ENCODE measurements around the gene PHF24. TPM values are rescaled to one million over a fixed set of nuclear protein-coding genes. Genes with fewer than 3 reads are reported as not detected.
"Not testable (repeated sequence)": the region's sequence is repeated elsewhere in the genome, so short reads cannot be mapped to it uniquely, and the experiment has no call there.

Gene PHF24
- total RNA-seq, 3 donors from 2014 or later (not counting 1 experiment from before 2014, with no cell fraction given) = not detected

GRCh38 chr9:34929506-34930102 lies 28.5 kb upstream of the PHF24 start:
- H3K27ac Mint-ChIP-seq = no peak overlapping the region
- intact Hi-C loops (cut with micrococcal nuclease) = no loop called here
- Histone ChIP-seq H3K4me1 (ENCODE audit: control insufficient read depth, insufficient read depth, low read length) (no peaks in the 10 kb centered on the region), H3K36me3 (ENCODE audit: control insufficient read depth, insufficient read depth, low read length) (no peaks in the 10 kb centered on the region), H3K9me3 (ENCODE audit: control insufficient read depth, insufficient read depth, low read length) (peaks cover 7% of the 10 kb centered on the region), H3K4me3 (ENCODE audit: low read length) (no peak overlapping the region), H3K27ac (ENCODE audit: low read length) (no peak overlapping the region), H3K27me3 (ENCODE audit: control insufficient read depth, insufficient read depth, low read length) (peaks cover 4% of the 10 kb centered on the region)
- ATAC-seq (peak in 2 of 3 donors; percentile 47 to 57), DNase-seq (peak in 1 of 2 donors; percentile 49)
- H3K9me3 Mint-ChIP-seq = peaks cover 8 to 9% of the 10 kb centered on the region in 2 donors
- 34% methylated on average over 7 of the region's 7 CpGs for WGBS (ENCODE audit: insufficient coverage)
- H3K36me3 Mint-ChIP-seq = peaks cover 13% of the 10 kb centered on the region
- H3K4me1 Mint-ChIP-seq = no peaks in the 10 kb centered on the region
- H3K27me3 Mint-ChIP-seq (ENCODE audit: low read depth in 2 of 2) = peaks cover 29 to 45% of the 10 kb centered on the region in 2 donors
- TF ChIP-seq, protein P1, sequence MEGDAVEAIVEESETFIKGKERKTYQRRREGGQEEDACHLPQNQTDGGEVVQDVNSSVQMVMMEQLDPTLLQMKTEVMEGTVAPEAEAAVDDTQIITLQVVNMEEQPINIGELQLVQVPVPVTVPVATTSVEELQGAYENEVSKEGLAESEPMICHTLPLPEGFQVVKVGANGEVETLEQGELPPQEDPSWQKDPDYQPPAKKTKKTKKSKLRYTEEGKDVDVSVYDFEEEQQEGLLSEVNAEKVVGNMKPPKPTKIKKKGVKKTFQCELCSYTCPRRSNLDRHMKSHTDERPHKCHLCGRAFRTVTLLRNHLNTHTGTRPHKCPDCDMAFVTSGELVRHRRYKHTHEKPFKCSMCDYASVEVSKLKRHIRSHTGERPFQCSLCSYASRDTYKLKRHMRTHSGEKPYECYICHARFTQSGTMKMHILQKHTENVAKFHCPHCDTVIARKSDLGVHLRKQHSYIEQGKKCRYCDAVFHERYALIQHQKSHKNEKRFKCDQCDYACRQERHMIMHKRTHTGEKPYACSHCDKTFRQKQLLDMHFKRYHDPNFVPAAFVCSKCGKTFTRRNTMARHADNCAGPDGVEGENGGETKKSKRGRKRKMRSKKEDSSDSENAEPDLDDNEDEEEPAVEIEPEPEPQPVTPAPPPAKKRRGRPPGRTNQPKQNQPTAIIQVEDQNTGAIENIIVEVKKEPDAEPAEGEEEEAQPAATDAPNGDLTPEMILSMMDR (IDR thresholded peaks at IDR 0.05) = no peak
- H3K4me3 Mint-ChIP-seq = no peak overlapping the region

GRCh38 chr9:34939989-34940388 lies 18.1 kb upstream of the PHF24 start:
- intact Hi-C loops (cut with micrococcal nuclease); H3K4me1 Mint-ChIP-seq; H3K27ac ChIP-seq (ENCODE audit: low read length); H3K9me3 Mint-ChIP-seq; H3K27ac Mint-ChIP-seq; ATAC-seq; H3K4me3 Mint-ChIP-seq; H3K36me3 ChIP-seq (ENCODE audit: control insufficient read depth, insufficient read depth, low read length); H3K27me3 ChIP-seq (ENCODE audit: control insufficient read depth, insufficient read depth, low read length); H3K36me3 Mint-ChIP-seq; H3K4me1 ChIP-seq (ENCODE audit: control insufficient read depth, insufficient read depth, low read length); H3K9me3 ChIP-seq (ENCODE audit: control insufficient read depth, insufficient read depth, low read length); DNase-seq; H3K4me3 ChIP-seq (ENCODE audit: low read length): not testable (repeated sequence)
- peaks cover 19 to 24% of the 10 kb centered on the region in 2 donors for H3K27me3 Mint-ChIP-seq (ENCODE audit: low read depth in 2 of 2)

DNA sequence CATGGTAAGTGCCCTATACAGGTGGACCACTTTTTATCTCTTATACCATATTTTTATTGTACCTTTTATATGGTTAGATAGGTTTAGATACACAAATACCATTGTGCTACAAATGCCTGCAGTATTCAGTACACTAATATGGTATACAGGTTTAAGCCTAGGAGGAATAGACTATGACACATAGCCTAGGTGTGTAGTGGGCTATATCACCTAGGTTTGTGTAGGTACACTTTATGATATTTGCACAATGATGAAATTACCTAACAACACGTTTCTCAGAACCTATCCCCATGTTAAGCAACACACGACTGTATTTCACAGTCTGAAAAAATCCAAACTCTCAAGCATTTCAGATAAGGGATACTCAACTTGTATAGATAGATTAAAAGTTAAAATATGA lies 9.6 kb upstream of the PHF24 start:
- Mint-ChIP-seq H3K4me3 (no peak overlapping the region), H3K9me3 (no peaks in the 10 kb centered on the region), H3K36me3 (no peaks in the 10 kb centered on the region), H3K27me3 (ENCODE audit: low read depth in 2 of 2) (peaks cover 22 to 47% of the 10 kb centered on the region in 2 donors), H3K4me1 (no peaks in the 10 kb centered on the region), H3K27ac (no peak overlapping the region)
- no peak overlapping the region for H3K4me3 ChIP-seq (ENCODE audit: low read length)
- H3K9me3 ChIP-seq (ENCODE audit: control insufficient read depth, insufficient read depth, low read length) = no peaks in the 10 kb centered on the region
- H3K27ac ChIP-seq (ENCODE audit: low read length) = no peak overlapping the region
- H3K4me1 ChIP-seq (ENCODE audit: control insufficient read depth, insufficient read depth, low read length) = no peaks in the 10 kb centered on the region
- ATAC-seq (no peak), DNase-seq (no peak)
- peaks cover 6% of the 10 kb centered on the region for H3K27me3 ChIP-seq (ENCODE audit: control insufficient read depth, insufficient read depth, low read length)
- 100% methylated on average over 1 of the region's 2 CpGs for WGBS (ENCODE audit: insufficient coverage)
- no peaks in the 10 kb centered on the region for H3K36me3 ChIP-seq (ENCODE audit: control insufficient read depth, insufficient read depth, low read length)
- TF ChIP-seq, protein P1 (IDR thresholded peaks at IDR 0.05) = no peak
- intact Hi-C loops (cut with micrococcal nuclease) = no loop called here

DNA sequence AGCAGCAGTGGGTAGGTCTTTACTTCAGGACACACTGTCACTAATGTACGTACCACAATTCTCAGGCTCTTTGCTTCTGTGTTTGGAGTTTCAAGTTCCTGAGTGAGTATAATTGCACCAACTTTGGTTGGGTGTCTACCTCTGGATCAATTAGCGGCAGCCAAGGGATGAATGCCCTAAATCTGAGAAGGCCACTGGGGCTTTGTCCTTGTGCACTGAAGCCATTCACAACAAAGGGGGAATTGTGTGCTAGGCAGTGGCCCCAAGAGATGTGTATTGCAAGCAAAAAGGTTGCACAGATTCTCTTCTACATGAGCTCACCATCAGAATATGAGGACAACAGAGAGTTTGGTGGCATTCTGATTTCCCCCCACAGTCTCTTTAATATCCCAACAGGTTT lies 3.9 kb upstream of the PHF24 start:
- no peak for ATAC-seq
- TF ChIP-seq, protein P1 (IDR thresholded peaks at IDR 0.05) = no peak
- no peaks in the 10 kb centered on the region for H3K9me3 ChIP-seq (ENCODE audit: control insufficient read depth, insufficient read depth, low read length)
- 95% methylated on average over 2 of the region's 2 CpGs for WGBS (ENCODE audit: insufficient coverage)
- no peak overlapping the region for H3K27ac Mint-ChIP-seq
- H3K36me3 Mint-ChIP-seq = no peaks in the 10 kb centered on the region
- peaks cover 28% of the 10 kb centered on the region for H3K27me3 ChIP-seq (ENCODE audit: control insufficient read depth, insufficient read depth, low read length)
- H3K36me3 ChIP-seq (ENCODE audit: control insufficient read depth, insufficient read depth, low read length) = no peaks in the 10 kb centered on the region
- no peaks in the 10 kb centered on the region for H3K9me3 Mint-ChIP-seq
- no peak for DNase-seq
- H3K27me3 Mint-ChIP-seq (ENCODE audit: low read depth in 2 of 2) = peaks cover 36 to 51% of the 10 kb centered on the region in 2 donors
- H3K4me3 Mint-ChIP-seq = no peak overlapping the region
- H3K4me3 ChIP-seq (ENCODE audit: low read length) = no peak overlapping the region
- peaks cover 5% of the 10 kb centered on the region for H3K4me1 ChIP-seq (ENCODE audit: control insufficient read depth, insufficient read depth, low read length)
- H3K4me1 Mint-ChIP-seq = no peaks in the 10 kb centered on the region
- intact Hi-C loops (cut with micrococcal nuclease) = no loop called here
- no peak overlapping the region for H3K27ac ChIP-seq (ENCODE audit: low read length)

DNA sequence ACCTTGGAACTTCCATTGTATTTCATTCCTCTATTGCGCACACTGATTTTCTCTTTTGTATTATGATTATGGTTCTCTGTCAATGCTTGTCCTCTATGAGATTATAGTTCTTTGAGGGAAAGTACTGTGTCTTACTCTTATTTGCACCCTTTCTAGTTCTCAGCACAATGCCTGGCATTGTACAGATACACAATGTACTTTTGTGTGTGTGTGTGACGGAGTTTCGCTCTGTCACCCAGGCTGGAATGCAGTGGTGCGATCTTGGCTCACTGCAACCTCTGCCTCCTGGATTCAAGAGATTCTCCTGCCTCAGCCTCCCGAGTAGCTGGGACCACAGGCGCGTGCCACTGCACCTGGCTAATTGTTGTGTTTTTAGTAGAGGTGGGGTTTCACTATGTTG lies 2.0 kb upstream of the PHF24 start:
- H3K36me3 ChIP-seq (ENCODE audit: control insufficient read depth, insufficient read depth, low read length); H3K27ac Mint-ChIP-seq; DNase-seq; H3K4me3 ChIP-seq (ENCODE audit: low read length); ATAC-seq; H3K4me3 Mint-ChIP-seq; H3K27ac ChIP-seq (ENCODE audit: low read length); H3K4me1 ChIP-seq (ENCODE audit: control insufficient read depth, insufficient read depth, low read length); H3K9me3 ChIP-seq (ENCODE audit: control insufficient read depth, insufficient read depth, low read length); H3K4me1 Mint-ChIP-seq; H3K36me3 Mint-ChIP-seq; H3K9me3 Mint-ChIP-seq; intact Hi-C loops (cut with micrococcal nuclease): not testable (repeated sequence)
- 92% methylated on average over 6 of the region's 7 CpGs for WGBS (ENCODE audit: insufficient coverage)
- peaks cover 43 to 59% of the 10 kb centered on the region in 2 donors for H3K27me3 Mint-ChIP-seq (ENCODE audit: low read depth in 2 of 2)
- peaks cover 42% of the 10 kb centered on the region for H3K27me3 ChIP-seq (ENCODE audit: control insufficient read depth, insufficient read depth, low read length)

All from natural killer cell (primary cell).